HG02610 (cell line): Measurements from ENCODE around the gene CAMK2D.
A peak's percentile ranks its signal among the peaks of the same experiment; 100 is the strongest.

ENCODE experiments used
- ATAC-seq: cut with Tn5 transposase; IDR thresholded peaks from one replicate; pipeline ENCODE4 v1.9.1; 2021; ENCODE audit warnings: mild to moderate bottlenecking, moderate library complexity; ENCODE audit not compliant: unreplicated experiment

Gene CAMK2D

DNA sequence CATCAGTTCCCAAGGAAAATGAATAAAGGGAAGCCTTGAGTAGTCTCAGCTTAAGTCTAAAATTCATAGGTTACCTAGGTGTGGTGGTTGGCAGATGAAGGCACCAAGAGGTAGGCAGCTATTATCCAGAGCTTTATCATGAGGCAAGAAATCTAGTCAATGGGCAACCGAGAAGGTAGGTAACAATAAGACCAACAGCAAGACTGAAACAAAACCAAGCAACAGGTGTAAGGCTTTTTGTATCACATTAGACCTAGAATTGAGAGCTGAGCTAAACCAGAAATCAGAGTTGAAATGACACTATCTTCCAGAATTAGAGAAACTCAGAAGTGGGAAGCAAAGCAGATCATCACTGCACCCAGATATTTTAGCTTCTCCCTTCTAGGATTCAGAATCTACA, 117.1 kb downstream of the CAMK2D start:
- peak; percentile 35 for ATAC-seq

DNA sequence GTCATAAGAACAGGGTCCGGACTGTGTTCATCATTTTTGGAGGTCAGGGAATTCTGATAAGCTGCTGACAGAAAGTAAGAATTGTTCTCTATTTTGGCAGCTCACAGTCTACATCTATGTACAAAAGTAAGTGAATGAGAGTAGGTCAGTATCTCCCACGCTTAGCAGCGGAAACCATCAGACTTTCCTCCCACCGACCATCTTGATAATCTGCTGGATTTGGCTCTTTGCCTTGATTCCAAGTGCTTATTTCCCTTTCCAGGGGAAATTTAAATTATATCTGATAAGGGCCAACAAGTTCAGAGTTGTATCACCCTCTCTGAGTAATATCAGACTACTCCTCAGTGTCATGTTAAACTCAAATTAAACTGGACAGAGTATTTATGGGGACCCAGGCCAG, 118.0 kb downstream of the CAMK2D start:
- no peak for ATAC-seq

DNA sequence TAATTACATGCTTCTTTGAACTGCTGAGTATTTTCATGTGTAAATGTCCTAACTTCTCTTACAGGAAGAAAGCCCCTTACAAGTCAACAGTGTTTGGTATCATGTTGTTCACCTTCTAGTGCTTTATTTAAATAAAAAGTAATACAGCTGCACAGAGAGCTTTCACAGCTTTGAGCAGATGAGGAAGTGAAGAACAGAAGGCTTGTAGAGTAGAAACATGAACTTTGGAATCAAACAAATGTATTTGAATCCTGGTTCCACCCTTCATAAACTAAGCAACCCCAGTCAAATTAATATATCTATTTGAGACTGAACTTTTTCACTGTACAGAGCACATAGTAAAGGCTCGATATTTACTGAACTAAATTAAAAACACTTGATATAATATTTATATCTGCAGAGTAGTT, 120.5 kb downstream of the CAMK2D start:
- ATAC-seq = peak; percentile 36

DNA sequence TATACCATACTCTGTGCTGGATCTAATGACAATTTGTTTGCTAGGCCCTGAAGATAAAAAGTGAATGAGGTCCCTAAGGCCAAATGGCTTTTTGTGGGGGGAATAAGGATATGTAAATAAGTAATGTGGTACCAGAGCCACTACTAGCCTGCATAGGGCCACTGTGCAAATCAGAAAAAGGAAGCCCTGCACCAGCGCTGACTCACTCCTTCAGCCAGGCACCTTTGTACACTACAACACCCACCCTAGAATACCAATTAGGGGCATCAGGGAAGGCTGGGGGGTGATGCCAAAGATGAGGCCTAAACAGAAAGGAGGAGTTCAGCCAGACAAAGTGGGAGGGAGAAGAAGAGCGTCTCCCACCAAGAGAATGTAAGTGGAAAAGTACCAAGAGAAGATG, 122.2 kb downstream of the CAMK2D start:
- peak; percentile 44 for ATAC-seq

DNA sequence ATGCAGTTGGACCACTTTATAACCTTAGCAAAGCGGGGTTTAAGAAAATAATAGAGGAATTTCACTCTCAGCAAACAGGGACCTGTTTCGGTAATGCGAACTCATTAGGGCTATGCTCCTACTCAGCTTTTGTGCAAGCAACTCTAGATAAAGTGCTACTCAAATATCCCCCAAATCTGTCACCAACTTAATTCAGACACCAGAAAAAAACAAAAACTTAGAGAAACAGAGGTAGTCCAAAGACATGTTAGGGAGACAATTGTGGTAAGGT, 123.0 kb downstream of the CAMK2D start:
- ATAC-seq = no peak

DNA sequence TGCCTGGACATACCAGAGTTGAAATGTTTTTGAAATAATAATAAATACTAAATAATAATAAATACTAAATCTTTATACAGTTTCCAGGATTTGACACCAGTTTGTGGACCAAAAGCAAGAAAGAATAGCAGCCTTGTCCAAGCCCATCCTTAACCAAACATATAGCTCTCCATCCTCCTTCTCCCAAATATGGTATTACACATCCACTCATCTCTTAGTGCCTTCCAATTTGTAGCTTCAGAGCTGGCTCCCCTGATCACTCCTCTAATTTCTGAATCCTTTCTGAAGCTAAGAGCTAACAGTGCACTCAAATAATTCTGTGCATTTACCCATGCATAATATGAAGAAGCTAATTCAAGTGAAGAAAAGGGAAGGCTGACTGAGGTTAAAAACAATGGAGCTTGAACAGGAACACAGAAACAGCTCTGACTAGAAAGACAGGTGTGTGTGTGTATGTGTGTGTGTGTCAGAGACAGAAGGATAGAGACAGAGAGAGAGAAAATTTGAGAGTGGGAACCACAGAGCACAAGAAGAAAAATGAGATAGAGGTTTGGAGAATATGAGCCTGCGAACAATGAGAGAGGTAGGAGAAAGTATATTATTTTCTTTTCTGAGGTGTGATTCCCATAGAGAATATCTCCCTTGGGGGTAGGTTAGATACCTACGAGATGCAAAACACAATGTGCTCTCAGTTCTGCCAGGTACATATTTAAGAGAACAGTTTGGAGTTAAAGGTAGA, 123.5 kb downstream of the CAMK2D start:
- ATAC-seq = peak; percentile 24

DNA sequence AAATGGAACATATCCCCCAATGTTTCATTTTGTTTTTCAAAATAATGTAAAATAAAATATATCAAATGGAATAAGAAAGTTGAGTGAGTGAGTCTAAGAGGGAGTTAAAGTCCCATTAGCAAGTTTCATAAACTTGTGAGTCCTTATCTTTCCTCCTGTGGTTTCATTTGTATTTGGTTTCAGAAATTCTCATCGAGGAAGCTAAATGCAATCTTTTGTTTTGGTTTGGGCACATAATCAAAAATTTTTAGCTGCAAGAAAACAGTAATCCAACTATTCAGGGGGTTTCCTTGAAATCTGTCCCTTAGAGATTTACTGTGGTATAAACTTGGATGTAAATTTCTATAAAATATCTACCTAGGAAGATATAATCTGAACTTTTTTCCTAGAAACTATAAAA, 124.2 kb downstream of the CAMK2D start:
- ATAC-seq = no peak

DNA sequence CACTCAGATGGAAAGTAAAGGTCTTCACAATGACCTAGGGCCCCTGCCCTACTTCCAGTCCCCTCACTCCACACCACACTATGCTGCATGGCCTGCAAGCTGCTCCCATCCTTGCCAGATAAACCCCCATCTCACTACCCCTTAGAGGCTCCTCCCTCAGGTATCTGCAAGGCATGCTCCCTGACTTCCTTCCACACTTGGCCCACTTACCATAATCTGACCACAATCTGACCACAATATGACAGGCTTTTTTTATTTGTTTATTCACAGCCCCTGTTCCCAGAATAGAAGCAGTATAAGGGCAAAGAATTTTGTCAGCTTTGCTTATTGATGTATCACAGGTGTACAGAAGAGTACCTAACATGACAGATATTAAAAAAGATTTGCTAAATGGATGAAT, 124.7 kb downstream of the CAMK2D start:
- peak; percentile 25 for ATAC-seq

DNA sequence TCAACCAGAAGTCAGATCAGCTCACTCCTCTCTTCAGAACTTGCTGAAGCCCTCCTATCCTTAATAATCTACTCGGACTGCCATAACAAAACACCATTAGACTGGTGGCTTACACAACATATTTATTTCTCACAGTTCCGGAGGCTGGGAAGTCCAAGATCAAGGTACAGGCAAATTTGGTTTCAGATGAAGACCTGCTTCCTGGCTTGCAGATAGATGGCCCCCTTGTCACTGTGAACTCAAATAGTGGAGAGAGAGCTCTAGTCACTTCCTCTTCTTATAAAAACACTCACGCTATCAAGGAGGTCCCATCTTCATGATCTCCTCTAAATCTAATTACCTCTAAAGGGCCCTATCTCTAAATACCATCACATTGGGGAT, 125.1 kb downstream of the CAMK2D start:
- ATAC-seq = peak; percentile 63

DNA sequence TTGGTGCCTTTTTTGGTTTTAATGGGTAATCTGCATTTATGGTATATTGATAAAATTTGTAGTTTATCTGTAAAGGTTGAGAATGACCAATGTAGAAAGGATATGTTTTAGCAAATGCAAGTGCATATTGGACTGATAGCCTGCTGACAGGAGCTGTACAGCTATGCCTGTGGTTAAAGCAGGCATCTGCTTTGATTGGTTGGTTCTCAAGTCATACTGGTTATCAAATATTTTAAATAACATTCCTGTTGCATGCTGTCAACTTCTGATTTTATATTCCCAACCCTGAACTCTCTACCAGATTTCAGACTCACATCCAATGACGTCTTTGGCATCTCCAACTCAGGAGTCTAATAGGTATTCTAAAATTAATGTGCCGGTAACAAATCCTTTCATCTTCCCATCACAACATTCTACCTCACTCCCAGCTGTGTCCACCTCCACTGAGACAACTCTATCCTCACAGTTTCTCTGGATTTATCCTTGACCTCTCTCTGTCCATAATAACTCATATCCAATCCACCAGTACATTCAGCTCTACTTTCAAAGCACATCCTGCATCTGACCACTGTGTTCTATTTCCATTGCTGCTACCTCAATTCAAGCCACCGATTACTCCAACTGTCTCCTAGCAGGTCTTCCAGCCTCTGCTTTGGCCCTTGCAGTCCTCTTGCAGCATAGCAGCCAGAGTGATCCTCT, 125.7 kb downstream of the CAMK2D start:
- no peak for ATAC-seq

DNA sequence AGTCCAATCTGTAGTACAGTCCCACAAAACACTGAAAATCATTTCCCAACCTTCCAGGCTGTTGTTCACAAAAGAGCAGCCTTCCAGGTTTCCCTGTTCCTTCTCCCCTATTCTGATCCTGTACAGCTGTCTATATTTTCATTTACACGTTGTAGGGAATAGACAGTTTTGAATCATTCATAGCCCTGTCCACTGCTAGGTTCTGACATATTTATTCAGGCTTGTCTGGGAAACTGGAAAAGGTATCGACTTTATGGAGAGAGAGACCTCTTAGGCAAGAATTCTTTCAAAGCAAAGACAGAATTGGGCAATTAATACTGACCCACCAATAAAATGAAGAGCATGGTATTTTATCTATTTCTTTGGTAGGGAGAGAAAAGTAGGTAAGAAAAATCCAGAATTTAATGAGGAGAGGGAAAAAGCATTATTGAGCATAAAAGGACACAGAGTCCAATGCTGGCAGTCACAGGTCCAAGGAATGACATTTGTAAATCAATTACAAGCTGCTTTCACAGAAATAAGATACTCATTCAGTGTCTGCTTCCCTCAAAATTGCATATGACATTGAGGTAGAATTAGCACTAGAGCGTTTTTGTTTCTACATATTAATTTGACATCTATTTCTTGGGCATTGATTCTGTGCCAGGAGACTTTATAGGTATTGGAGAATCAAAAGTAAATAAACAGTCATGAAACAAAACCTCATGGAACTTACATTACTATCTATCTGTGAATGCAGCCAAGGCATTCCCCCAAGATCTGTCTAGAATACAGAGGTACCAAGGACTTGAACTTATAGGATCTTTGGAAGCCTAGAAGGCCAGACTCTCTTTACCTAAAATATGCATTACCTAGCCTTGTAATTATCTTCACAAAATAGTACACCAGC, 127.2 kb downstream of the CAMK2D start:
- ATAC-seq = no peak

DNA sequence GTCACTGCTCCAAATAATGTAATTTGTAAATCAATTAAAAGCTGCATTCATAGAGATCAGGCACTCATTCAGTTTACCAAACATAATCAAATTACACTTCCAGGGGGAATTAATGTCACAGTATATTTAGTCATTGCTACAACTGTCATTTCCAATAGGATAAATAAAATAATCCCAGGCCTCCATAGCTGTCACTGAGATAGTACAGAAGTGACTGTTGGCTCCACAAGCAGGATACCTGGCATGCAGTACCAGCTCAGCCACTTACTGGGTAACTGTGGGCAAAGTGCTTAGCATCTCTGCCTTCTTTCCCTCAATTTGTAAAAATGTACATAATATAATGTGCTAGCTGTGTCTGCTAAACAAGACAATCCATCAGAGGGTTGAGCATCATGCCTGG, 128.1 kb downstream of the CAMK2D start:
- ATAC-seq = no peak

DNA sequence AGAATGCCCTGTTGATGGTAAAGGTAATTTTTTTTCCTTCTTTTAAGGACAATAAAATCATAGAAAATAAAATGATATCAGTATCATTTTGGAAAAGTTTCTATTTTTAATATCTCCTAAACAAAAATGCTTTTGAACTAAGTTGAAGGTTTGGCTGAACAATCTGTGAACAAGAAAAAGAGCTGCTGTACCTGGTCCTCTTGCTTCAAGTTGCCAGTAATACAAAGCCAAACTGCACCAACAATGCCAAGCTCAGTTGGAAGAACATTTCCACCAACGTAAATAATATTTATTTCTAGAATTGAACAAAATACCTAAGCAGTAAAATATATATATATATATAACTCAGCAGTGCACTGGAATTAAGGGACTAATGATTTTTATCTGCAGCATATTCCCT, 132.8 kb downstream of the CAMK2D start:
- no peak for ATAC-seq

DNA sequence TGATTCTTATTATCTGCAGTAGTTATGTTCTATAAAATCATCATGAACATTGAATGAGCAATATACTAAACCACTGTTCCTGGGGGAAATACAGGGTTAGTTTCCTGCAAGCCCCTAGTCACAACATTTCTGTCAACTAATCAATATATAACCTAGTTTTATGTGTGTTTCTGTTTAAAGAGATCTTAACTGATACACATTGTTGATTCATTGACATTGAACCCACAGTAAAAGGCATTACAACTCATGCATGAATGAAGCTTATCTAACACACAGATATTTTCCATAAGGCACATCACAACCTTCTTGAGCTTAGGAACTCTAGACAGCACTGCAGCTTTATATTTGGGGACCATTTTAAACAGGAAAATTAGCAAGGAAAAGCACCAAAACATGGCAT, 134.2 kb downstream of the CAMK2D start:
- ATAC-seq = no peak

DNA sequence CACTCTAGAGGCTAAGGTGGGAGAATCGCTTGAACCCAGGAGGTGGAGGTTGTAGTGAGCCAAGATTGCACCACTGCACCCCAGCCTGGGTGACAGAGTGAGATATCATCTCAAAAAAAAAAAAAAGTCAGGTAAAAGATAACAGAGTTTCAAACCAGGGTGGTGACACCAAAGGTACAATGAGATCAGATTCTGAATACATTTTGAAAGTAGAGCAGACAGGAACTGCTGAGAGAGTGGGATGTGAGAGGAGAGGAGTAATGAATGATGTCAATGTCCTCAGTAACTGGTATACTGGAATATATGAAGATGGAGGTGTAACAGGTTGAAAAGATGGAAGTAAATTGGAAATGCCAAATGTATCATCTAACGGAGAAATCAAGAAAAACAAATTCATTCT, 135.6 kb downstream of the CAMK2D start:
- no peak for ATAC-seq

DNA sequence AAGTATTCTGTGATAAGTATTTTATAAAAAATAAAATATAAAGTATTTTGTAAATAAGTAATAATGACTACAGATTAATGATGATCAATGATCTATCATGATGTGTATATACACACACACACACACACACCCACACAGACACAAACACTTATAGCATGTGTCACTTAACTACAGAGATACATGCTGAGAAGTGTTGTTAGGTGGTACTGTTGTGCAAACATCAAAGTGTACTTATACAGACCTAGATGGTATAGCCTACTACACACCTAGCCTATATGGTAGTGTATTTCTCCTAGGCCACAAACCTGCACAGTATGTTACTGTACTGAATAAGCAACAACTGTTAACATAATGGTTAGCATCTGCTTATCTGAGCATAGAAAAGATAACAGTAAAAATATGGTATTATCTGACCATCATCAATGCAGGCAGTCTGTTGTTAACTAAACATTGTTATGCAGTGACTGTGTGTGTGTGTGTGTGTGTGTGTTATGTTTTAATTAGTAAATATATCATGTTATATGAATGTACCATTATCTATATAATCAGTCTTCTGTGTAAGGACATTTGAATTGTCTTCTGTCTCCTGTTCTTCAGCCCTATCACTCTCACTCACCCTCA, 138.2 kb downstream of the CAMK2D start:
- no peak for ATAC-seq

DNA sequence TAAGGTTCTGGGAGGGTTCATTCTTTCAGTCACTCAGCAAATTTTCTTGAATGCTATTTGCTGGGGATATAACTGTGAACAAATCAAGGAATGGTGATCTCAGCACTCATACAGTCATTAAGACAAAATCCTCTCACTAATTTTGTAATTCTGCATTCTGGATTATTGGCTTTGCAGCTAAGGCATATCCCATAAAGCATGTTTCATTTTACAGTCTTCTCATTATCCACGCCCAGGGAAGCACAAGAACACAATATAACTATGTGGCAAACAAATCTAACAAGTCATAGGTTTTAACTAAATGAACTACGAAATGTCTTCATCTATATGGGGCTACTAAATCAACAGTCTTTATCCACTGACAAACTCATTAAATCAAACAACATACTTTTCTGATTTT, 139.9 kb downstream of the CAMK2D start:
- no peak for ATAC-seq

DNA sequence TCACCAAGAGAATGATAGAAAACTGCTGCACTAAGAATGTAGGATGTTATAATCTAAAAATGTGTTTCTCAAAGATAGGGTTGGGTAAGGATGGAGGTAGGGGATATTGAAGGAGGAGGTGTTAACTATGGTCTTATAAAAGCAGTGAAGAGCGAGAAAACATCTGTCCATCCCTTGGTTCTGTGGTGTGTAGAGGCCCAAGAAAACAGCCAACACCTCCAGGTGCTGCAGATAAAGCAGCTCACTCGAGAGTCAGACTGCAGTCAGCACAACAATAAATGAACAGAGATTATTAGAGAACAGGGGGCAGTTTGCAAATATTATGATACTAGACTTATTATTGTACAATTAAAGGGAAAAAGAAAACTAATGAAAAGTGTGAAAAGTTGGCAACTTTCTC, 141.5 kb downstream of the CAMK2D start:
- no peak for ATAC-seq

DNA sequence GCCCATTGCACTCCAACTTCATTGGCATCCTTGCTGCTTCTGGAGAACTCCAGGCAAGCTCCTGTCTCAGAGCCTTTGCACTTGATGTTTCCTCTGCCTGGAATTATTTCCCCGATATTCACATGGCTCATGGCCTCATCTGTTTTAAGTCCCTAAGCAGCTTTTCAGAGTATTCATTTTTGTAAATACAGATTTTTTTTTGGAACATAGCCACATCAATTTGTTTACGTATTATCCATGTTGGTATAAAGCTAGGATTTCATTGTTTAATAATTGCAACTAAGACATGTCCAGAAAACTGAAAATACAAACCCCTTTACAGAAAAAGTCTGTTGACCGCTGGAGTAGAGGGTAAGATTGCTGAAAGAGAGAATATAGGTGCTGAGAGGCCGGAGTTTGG, 142.0 kb downstream of the CAMK2D start:
- ATAC-seq = no peak

DNA sequence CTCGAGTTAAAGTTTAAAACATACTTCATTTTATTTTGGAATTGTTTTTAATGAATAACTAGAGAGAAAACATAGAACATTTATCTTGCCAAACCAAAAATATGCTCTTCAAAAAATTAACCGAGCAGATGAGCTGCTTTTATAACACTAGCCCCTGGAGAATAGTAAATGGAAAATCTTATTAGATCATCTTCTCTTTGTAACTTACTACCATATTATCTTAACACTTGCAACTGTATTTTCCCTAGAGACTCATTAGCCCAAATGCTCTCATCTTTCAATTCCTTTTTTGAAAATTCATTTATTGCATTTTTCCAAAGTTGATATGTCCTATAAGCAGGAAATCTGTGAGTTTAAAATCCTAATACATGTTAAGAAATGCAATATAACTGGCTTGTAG, 143.3 kb downstream of the CAMK2D start:
- no peak for ATAC-seq

DNA sequence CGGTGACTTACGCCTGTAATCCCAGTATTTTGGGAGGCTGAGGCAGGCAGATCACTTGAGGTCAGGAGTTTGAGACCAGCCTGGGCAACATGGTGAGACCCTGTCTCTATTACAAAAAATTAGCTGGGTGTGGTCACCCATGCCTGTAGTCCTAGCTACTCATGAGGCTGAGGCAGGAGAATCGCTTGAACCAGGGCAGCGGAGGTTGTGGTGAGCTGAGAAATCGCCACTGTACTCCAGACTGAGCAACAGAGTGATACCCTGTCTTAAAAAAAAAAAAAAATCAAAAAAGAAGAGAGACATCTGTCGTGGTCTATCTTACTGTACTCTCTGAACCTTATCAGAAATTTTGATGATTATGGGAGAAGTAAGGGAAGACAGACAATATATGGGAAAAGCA, 144.3 kb downstream of the CAMK2D start:
- no peak for ATAC-seq

DNA sequence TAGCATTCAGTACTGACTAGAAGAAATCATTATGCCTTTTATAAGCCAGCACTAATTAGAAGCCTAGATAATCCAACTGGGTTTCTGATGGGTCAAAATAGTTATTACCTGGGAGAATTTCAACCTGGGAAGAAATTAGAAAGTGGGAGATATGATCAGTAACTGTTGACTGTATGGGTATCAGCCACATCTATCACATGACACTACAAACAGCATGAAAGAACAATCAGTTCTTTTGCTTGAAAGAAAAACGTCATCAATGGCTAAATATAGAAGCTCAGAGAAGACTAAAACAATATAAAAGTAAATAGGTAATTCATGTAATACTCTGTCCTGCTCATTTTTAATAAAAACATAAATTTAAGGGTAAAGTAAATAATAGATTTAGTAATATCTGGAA, 145.1 kb downstream of the CAMK2D start:
- no peak for ATAC-seq
